Gastrocnemius medialis (tissue), 4 donors: ENCODE measurements around the gene IFITM5.

Source experiments
- POLR2A ChIP-seq, 2 donors: fragments of 450-650 bp; IDR thresholded peaks; one replicate each; pipeline ENCODE4 v1.6.1; 2017; ENCODE audit warnings: antibody characterized with exemption in 2 of 2, mild to moderate bottlenecking in 2 of 2, moderate library complexity in 2 of 2
- TF ChIP-seq, protein P1 (sequence below), 5 experiments: fragments of 450-650 bp in 3 of 5; fragments of 200-600 bp in 2 of 5; sonication (generic) in 2 of 5; IDR thresholded peaks in 4 of 5; conservative IDR thresholded peaks in 1 of 5; 1 replicate in 4 of 5; 2 replicates in 1 of 5; pipeline ENCODE4 v1.5.1; 2016 to 2019; ENCODE audit warnings: antibody characterized with exemption in 5 of 5, mild to moderate bottlenecking in 3 of 5, moderate library complexity in 3 of 5

DNA sequence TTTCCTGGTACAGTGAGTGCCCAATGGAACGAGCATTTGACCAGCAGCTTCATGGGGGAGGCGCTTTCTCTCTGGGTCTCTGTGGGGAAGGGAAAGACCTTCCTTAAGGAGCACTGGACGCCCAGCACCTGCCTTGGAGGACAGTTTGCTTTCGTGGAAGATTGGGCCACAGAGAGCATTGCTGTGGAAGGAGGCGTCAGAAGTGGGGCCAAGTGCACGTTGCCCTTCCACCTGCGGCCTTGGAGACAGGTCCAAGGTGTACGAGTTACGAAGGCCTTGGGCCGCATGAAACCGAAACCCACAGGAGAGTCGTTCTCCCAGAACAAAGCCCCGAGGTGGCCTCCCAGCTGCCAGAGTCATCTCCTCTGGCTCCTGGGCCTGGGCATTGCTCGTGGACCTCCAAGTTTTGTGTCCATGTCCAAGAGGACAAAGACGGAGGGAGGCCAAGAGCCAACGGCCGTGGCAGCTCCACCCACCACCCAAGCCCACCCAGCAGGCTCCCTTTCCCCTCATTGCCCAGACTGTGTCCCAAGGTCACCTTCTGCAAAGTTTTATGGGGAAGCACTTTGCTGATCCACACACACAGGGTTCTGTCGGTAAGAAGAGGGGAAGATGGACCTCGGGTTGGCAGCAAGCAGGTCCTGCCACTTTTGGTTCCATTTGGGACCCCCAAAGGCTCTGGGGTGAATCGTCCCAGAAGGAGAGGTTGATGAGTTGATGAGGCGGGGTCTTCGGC lies 27.0 kb downstream of the IFITM5 start:
- TF ChIP-seq, protein P1, sequence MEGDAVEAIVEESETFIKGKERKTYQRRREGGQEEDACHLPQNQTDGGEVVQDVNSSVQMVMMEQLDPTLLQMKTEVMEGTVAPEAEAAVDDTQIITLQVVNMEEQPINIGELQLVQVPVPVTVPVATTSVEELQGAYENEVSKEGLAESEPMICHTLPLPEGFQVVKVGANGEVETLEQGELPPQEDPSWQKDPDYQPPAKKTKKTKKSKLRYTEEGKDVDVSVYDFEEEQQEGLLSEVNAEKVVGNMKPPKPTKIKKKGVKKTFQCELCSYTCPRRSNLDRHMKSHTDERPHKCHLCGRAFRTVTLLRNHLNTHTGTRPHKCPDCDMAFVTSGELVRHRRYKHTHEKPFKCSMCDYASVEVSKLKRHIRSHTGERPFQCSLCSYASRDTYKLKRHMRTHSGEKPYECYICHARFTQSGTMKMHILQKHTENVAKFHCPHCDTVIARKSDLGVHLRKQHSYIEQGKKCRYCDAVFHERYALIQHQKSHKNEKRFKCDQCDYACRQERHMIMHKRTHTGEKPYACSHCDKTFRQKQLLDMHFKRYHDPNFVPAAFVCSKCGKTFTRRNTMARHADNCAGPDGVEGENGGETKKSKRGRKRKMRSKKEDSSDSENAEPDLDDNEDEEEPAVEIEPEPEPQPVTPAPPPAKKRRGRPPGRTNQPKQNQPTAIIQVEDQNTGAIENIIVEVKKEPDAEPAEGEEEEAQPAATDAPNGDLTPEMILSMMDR (IDR thresholded peaks at IDR 0.05 in 4 of 5, conservative IDR thresholded peaks at IDR 0.05 in 1 of 5), result no peak
- TF ChIP-seq POLR2A (IDR thresholded peaks at IDR 0.05), result no peak
